ENCODE measurements around the gene RAD54L2.

DNA sequence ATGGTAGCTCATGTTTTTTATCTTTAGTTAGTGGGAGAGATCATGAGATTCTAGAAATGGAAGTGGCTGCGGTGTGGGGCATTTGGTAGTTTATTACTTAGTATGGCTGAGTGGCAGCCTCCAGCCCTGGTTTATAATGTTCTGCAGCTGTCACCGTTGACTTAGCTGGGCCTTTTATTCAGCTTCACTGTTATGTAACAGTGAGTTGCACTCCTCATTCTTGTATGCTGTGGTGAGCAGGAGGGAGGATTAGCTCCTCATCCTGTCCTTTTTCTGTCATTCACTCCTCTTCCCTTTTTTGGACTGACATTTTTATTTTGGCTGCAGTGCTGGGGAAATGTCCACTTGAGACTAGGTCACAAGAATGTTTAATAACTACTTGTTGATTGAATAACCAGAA is 29.5 kb downstream of the RAD54L2 start:
- TF ChIP-seq, protein P1, sequence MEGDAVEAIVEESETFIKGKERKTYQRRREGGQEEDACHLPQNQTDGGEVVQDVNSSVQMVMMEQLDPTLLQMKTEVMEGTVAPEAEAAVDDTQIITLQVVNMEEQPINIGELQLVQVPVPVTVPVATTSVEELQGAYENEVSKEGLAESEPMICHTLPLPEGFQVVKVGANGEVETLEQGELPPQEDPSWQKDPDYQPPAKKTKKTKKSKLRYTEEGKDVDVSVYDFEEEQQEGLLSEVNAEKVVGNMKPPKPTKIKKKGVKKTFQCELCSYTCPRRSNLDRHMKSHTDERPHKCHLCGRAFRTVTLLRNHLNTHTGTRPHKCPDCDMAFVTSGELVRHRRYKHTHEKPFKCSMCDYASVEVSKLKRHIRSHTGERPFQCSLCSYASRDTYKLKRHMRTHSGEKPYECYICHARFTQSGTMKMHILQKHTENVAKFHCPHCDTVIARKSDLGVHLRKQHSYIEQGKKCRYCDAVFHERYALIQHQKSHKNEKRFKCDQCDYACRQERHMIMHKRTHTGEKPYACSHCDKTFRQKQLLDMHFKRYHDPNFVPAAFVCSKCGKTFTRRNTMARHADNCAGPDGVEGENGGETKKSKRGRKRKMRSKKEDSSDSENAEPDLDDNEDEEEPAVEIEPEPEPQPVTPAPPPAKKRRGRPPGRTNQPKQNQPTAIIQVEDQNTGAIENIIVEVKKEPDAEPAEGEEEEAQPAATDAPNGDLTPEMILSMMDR (IDR thresholded peaks at IDR 0.05) = no peak
- no peak for TF ChIP-seq POLR2A (IDR thresholded peaks at IDR 0.05)
